ENCODE data around the gene CDKN2A.

DNA sequence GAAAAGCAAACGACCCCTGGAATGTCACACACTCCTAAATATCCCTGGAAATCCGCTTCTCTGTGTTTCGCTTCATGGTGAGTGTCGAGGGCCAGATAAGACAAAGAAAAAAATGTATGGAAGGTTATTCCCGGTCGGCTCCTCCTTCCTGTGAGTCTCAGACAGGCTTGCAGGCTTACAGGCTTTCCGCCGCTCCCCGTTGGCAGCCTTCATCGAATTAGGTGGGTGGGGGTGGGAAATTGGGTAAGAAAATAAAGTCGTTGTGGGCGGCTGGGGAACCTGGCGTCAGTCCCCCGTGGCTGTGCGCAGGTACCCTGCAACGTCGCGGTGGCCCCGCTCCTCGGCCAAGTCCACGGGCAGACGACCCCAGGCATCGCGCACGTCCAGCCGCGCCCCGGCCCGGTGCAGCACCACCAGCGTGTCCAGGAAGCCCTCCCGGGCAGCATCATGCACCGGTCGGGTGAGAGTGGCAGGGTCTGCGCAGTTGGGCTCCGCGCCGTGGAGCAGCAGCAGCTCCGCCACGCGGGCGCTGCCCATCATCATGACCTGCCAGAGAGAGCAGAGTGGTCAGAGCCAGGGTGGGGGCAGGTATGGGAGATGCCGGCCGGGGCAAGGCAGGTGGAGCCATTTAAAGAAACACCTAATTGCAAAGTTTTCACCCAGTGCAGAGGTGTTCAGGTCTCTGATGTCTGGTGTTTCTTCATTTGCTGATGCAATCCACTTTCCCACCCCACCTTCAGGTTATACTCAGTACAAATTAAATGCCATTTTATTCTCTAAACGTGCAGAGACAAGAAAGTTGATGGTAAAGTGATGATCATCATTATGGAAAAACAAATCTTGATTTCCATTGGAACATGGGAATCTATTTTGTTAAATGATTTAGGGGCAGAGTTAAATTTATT lies 11.8 kb upstream of the CDKN2A start:
- TF ChIP-seq, protein P1, sequence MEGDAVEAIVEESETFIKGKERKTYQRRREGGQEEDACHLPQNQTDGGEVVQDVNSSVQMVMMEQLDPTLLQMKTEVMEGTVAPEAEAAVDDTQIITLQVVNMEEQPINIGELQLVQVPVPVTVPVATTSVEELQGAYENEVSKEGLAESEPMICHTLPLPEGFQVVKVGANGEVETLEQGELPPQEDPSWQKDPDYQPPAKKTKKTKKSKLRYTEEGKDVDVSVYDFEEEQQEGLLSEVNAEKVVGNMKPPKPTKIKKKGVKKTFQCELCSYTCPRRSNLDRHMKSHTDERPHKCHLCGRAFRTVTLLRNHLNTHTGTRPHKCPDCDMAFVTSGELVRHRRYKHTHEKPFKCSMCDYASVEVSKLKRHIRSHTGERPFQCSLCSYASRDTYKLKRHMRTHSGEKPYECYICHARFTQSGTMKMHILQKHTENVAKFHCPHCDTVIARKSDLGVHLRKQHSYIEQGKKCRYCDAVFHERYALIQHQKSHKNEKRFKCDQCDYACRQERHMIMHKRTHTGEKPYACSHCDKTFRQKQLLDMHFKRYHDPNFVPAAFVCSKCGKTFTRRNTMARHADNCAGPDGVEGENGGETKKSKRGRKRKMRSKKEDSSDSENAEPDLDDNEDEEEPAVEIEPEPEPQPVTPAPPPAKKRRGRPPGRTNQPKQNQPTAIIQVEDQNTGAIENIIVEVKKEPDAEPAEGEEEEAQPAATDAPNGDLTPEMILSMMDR (IDR thresholded peaks at IDR 0.05) = no peak
- TF ChIP-seq NR3C1 (CRISPR knock-in tag; conservative IDR thresholded peaks at IDR 0.05; ENCODE audit: low read depth) (no peak), ZNF317 (CRISPR knock-in tag; IDR thresholded peaks at IDR 0.05; ENCODE audit: borderline replicate concordance, low read depth) (no peak), RELA (CRISPR knock-in tag; IDR thresholded peaks at IDR 0.05; ENCODE audit: borderline replicate concordance) (no peak)
- TF ChIP-seq, protein P2, sequence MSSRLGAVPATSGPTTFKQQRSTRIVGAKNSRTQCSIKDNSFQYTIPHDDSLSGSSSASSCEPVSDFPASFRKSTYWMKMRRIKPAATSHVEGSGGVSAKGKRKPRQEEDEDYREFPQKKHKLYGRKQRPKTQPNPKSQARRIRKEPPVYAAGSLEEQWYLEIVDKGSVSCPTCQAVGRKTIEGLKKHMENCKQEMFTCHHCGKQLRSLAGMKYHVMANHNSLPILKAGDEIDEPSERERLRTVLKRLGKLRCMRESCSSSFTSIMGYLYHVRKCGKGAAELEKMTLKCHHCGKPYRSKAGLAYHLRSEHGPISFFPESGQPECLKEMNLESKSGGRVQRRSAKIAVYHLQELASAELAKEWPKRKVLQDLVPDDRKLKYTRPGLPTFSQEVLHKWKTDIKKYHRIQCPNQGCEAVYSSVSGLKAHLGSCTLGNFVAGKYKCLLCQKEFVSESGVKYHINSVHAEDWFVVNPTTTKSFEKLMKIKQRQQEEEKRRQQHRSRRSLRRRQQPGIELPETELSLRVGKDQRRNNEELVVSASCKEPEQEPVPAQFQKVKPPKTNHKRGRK (CRISPR knock-in tag; IDR thresholded peaks at IDR 0.05; ENCODE audit: borderline replicate concordance) = no peak
- TF ChIP-seq, protein P3, sequence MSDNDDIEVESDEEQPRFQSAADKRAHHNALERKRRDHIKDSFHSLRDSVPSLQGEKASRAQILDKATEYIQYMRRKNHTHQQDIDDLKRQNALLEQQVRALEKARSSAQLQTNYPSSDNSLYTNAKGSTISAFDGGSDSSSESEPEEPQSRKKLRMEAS (CRISPR knock-in tag; IDR thresholded peaks at IDR 0.05) = no peak
- TF ChIP-seq, protein P4, sequence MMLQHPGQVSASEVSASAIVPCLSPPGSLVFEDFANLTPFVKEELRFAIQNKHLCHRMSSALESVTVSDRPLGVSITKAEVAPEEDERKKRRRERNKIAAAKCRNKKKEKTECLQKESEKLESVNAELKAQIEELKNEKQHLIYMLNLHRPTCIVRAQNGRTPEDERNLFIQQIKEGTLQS (CRISPR knock-in tag; conservative IDR thresholded peaks at IDR 0.05) = no peak
- TF ChIP-seq, protein P5, sequence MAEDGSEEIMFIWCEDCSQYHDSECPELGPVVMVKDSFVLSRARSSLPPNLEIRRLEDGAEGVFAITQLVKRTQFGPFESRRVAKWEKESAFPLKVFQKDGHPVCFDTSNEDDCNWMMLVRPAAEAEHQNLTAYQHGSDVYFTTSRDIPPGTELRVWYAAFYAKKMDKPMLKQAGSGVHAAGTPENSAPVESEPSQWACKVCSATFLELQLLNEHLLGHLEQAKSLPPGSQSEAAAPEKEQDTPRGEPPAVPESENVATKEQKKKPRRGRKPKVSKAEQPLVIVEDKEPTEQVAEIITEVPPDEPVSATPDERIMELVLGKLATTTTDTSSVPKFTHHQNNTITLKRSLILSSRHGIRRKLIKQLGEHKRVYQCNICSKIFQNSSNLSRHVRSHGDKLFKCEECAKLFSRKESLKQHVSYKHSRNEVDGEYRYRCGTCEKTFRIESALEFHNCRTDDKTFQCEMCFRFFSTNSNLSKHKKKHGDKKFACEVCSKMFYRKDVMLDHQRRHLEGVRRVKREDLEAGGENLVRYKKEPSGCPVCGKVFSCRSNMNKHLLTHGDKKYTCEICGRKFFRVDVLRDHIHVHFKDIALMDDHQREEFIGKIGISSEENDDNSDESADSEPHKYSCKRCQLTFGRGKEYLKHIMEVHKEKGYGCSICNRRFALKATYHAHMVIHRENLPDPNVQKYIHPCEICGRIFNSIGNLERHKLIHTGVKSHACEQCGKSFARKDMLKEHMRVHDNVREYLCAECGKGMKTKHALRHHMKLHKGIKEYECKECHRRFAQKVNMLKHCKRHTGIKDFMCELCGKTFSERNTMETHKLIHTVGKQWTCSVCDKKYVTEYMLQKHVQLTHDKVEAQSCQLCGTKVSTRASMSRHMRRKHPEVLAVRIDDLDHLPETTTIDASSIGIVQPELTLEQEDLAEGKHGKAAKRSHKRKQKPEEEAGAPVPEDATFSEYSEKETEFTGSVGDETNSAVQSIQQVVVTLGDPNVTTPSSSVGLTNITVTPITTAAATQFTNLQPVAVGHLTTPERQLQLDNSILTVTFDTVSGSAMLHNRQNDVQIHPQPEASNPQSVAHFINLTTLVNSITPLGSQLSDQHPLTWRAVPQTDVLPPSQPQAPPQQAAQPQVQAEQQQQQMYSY (CRISPR knock-in tag; IDR thresholded peaks at IDR 0.05) = no peak; the same call in 1 of the 2 replicates

Measured in WTC11 (cell line).